IMR-90 (cell line): ENCODE results near the gene ST6GALNAC2. TPM values are rescaled to one million over a fixed set of nuclear protein-coding genes. Genes with fewer than 3 reads are reported as not detected.
A peak's percentile ranks its signal among the peaks of the same experiment; 100 is the strongest.

Experiments used
- ATAC-seq: fragments of 200-7000 bp; cut with Tn5 transposase; 2 replicates; pipeline ENCODE4 v1.9.1; 2020; ENCODE audit warnings: low read depth, mild to moderate bottlenecking, moderate library complexity
- BruUV-seq: library from RNA; stranded (reverse); fragments of 400-500 nt; replicated peaks from 2 replicates; lab custom pipeline; 2021; lab: Mats Ljungman, UMichigan
- CTCF ChIA-PET: fragments of 300-600 bp; formaldehyde crosslinking; extraction: SDS; loops from one replicate; lab custom pipeline; 2021; ENCODE audit warnings: antibody characterized with exemption; lab: Yijun Ruan, JAX
- POLR2A ChIA-PET: fragments of 300-600 bp; sonication (Branson Sonifier 250); formaldehyde crosslinking; loops from one replicate; lab custom pipeline; 2022; ENCODE audit warnings: antibody characterized with exemption; ENCODE audit not compliant: unreplicated experiment; lab: Charles Lee
- DNase-seq: peaks from one replicate; pipeline ENCODE4 v3.0.0; 2013
- H2AFZ ChIP-seq: replicated peaks from 2 replicates; pipeline ENCODE3; 2013; ENCODE audit warnings: low read length, mild to moderate bottlenecking; ENCODE audit not compliant: poor library complexity
- H2AK5ac ChIP-seq: 2 replicates; pipeline ENCODE4 v1.6.1; 2013; ENCODE audit warnings: low read depth, low read length, inconsistent platforms
- H2AK9ac ChIP-seq: replicated peaks from 2 replicates; pipeline ENCODE3; 2013; ENCODE audit warnings: mild to moderate bottlenecking, low read depth, low read length, moderate library complexity; ENCODE audit not compliant: poor library complexity
- H2BK120ac ChIP-seq: 2 replicates; pipeline ENCODE4 v1.6.1; 2013; ENCODE audit warnings: low read depth, low read length, inconsistent platforms
- H2BK15ac ChIP-seq: 3 replicates; pipeline ENCODE4 v1.6.1; 2013; ENCODE audit warnings: low read depth, low read length, inconsistent platforms
- H2BK20ac ChIP-seq: 2 replicates; pipeline ENCODE4 v1.6.1; 2013; ENCODE audit warnings: low read depth, mild to moderate bottlenecking, inconsistent platforms, low read length, moderate library complexity
- H2BK5ac ChIP-seq: 2 replicates; pipeline ENCODE4 v1.6.1; 2013; ENCODE audit warnings: mild to moderate bottlenecking, low read depth, low read length, inconsistent platforms; ENCODE audit not compliant: poor library complexity, severe bottlenecking
- H3K14ac ChIP-seq: replicated peaks from 2 replicates; pipeline ENCODE4 v1.6.1; 2013; ENCODE audit warnings: low read depth, low read length, inconsistent platforms
- H3K18ac ChIP-seq: 2 replicates; pipeline ENCODE4 v1.6.1; 2013; ENCODE audit warnings: low read depth, low read length, control low read depth
- H3K23ac ChIP-seq: 2 replicates; pipeline ENCODE4 v1.6.1; 2013; ENCODE audit warnings: low read depth, low read length, inconsistent platforms
- H3K27ac ChIP-seq: 2 replicates; pipeline ENCODE4 v1.5.1; 2013; ENCODE audit warnings: mild to moderate bottlenecking, control low read depth, low read length; ENCODE audit not compliant: insufficient read depth
- H3K27me3 ChIP-seq: 2 replicates; pipeline ENCODE4 v1.6.1; 2013; ENCODE audit warnings: low read length; ENCODE audit not compliant: control insufficient read depth, insufficient read depth
- H3K36me3 ChIP-seq: 2 replicates; pipeline ENCODE4 v1.6.1; 2013; ENCODE audit warnings: low read length, mixed read lengths; ENCODE audit not compliant: control insufficient read depth, insufficient read depth
- H3K4ac ChIP-seq: 2 replicates; pipeline ENCODE4 v1.6.1; 2013; ENCODE audit warnings: low read depth, low read length, inconsistent platforms
- H3K4me1 ChIP-seq: 2 replicates; pipeline ENCODE4 v1.6.1; 2013; ENCODE audit warnings: low read length, mixed read lengths; ENCODE audit not compliant: control insufficient read depth, insufficient read depth
- H3K4me2 ChIP-seq: 2 replicates; pipeline ENCODE4 v1.6.1; 2013; ENCODE audit warnings: low read depth, mild to moderate bottlenecking, control low read depth, low read length, moderate library complexity
- H3K4me3 ChIP-seq: 2 replicates; pipeline ENCODE4 v1.5.1; 2013; ENCODE audit warnings: low read depth, mild to moderate bottlenecking, control low read depth, low read length, moderate library complexity; ENCODE audit not compliant: insufficient read depth
- H3K56ac ChIP-seq: 2 replicates; pipeline ENCODE4 v1.6.1; 2013; ENCODE audit warnings: low read length, inconsistent platforms; ENCODE audit not compliant: insufficient read depth; ENCODE audit errors: extremely low read depth
- H3K79me1 ChIP-seq, 2 experiments: 2 replicates each; pipeline ENCODE4 v1.6.1; 2013; ENCODE audit warnings: low read length in 2 of 2, inconsistent platforms in 1 of 2, low read depth in 1 of 2
- H3K9ac ChIP-seq: 2 replicates; pipeline ENCODE4 v1.6.1; 2013; ENCODE audit warnings: low read depth, low read length, control low read depth
- H3K9me1 ChIP-seq: 2 replicates; pipeline ENCODE4 v1.6.1; 2013; ENCODE audit warnings: low read length, inconsistent platforms; ENCODE audit not compliant: insufficient read depth
- H3K9me3 ChIP-seq: 2 replicates; pipeline ENCODE4 v1.6.1; 2013; ENCODE audit warnings: low read length; ENCODE audit not compliant: control insufficient read depth, insufficient read depth
- H4K20me1 ChIP-seq: 2 replicates; pipeline ENCODE4 v1.6.1; 2013; ENCODE audit warnings: low read length, inconsistent platforms; ENCODE audit not compliant: insufficient read depth
- H4K5ac ChIP-seq: 2 replicates; pipeline ENCODE4 v1.6.1; 2013; ENCODE audit warnings: mild to moderate bottlenecking, low read depth, low read length, control low read depth
- H4K8ac ChIP-seq, 2 experiments: 2 replicates each; pipeline ENCODE4 v1.6.1; 2013; ENCODE audit warnings: low read depth in 2 of 2, low read length in 2 of 2, control low read depth in 1 of 2, inconsistent platforms in 1 of 2
- H4K91ac ChIP-seq: 2 replicates; pipeline ENCODE4 v1.6.1; 2013; ENCODE audit warnings: low read depth, low read length, inconsistent platforms; ENCODE audit not compliant: insufficient read depth
- CHD1 ChIP-seq: IDR thresholded peaks from 2 replicates; pipeline ENCODE4 v1.6.1; 2012; ENCODE audit warnings: low read depth, low read length, improper control_type of control experiment
- RAD21 ChIP-seq: IDR thresholded peaks from 2 replicates; pipeline ENCODE4 v1.6.1; 2012; ENCODE audit warnings: low read length, improper control_type of control experiment
- RFX5 ChIP-seq: IDR thresholded peaks from 2 replicates; pipeline ENCODE4 v1.8.0; 2012; ENCODE audit warnings: low read depth, mild to moderate bottlenecking, low read length, moderate library complexity
- SMC3 ChIP-seq: fragments of 150-350 bp; IDR thresholded peaks from 2 replicates; pipeline ENCODE4 v1.6.1; 2016; ENCODE audit warnings: low read depth, mild to moderate bottlenecking, antibody characterized with exemption, low read length, moderate library complexity
- WGBS, 2 experiments: methylation state at CpG; one replicate each; pipeline versions ENCODE4 v1.1.5 to v1.1.7; 2013; ENCODE audit warnings: missing lambda C conversion rate in 2 of 2; ENCODE audit not compliant: insufficient read length in 1 of 2; ENCODE audit errors: extremely low coverage in 2 of 2; 5-methylcytosine and 5-hydroxymethylcytosine counted together
- dilution Hi-C: fragments of 300-500 bp; cut with HindIII; formaldehyde crosslinking; loops from one replicate; pipeline ENCODE4 v1.14.3; 2018; ENCODE audit warnings: low sequenced_read_pairs; ENCODE audit not compliant: unreplicated experiment
- in situ Hi-C: fragments of 300-500 bp; cut with MboI; formaldehyde crosslinking; loops from 3 replicates; pipeline ENCODE4 v1.14.3; 2019; ENCODE audit warnings: low sequenced_read_pairs, inconsistent platforms, mixed read lengths
- intact Hi-C: fragments of 100-400 bp; cut with micrococcal nuclease; formaldehyde crosslinking; loops from 2 replicates; pipeline ENCODE4 v1.10.0; 2022
- polyA plus RNA-seq, 3 experiments: library from polyadenylated mRNA; depleted of rRNA; stranded (reverse); fragments of >200 nt; gene quantifications; 2 replicates each; pipeline ENCODE4 v1.2.3, GENCODE V29; 2012; ENCODE audit warnings: low replicate concordance in 1 of 3
- total RNA-seq: library from RNA; depleted of rRNA; stranded (reverse); fragments of >200 nt; gene quantifications from 2 replicates; pipeline ENCODE4 v1.2.3, GENCODE V29; 2012

Gene ST6GALNAC2
- total and polyA plus RNA-seq, 2 of the 4 experiments (the other 2 are of a cell fraction), result 0.10 TPM; not detected in 1

- POLR2A ChIA-PET, result interaction anchor here (1.1 kb wide), 1 partner anchor 18 kb away, joined by 3 read pairs; no protein-coding TSS in a partner anchor
- H3K4me2 ChIP-seq, result peak overlapping the region; percentile 48
- no peaks in the 10 kb centered on the region for H3K27me3 ChIP-seq
- H3K79me1 ChIP-seq, result 0 out of 4 replicates have a peak, but pooled peaks cover 0 to 12% of the 10 kb centered on the region in 2 experiments
- intact Hi-C loops, result no loop called here
- no peak for ATAC-seq
- H3K9me3 ChIP-seq, result no peaks in the 10 kb centered on the region
- peak overlapping the region; percentile 92 for H2BK5ac ChIP-seq
- peak overlapping the region; percentile 69 for H2AK9ac ChIP-seq
- H2BK15ac ChIP-seq, result peak overlapping the region; percentile 57; the same call in 2 of the 3 replicates
- peak overlapping the region; percentile 82 for H2BK20ac ChIP-seq
- H3K4me1 ChIP-seq, result peaks cover 21% of the 10 kb centered on the region
- no peak overlapping the region for H3K4me3 ChIP-seq
- no peak for TF ChIP-seq SMC3
- no peak for TF ChIP-seq RAD21
- TF ChIP-seq RFX5, result no peak
- TF ChIP-seq CHD1, result no peak
- H3K14ac ChIP-seq, result peak overlapping the region; percentile 61; the same call in 1 of the 2 replicates
- CTCF ChIA-PET, result interaction anchor here (0.6 to 1.4 kb wide), 13 partner anchors 11 to 176 kb away, joined by 3 to 9 read pairs (median 3); partner anchors contain the start of gene UBE2O
- in situ Hi-C loops, result no loop called here
- H3K36me3 ChIP-seq, result no peaks in the 10 kb centered on the region
- H3K4ac ChIP-seq, result peak overlapping the region; percentile 88
- peaks cover 6% of the 10 kb centered on the region; the same call in 1 of the 2 replicates for H4K20me1 ChIP-seq
- H4K91ac ChIP-seq, result peak overlapping the region; percentile 75
- no peak overlapping the region for H3K56ac ChIP-seq
- dilution Hi-C loops, result no loop called here
- peak overlapping the region; percentile 56 for H3K18ac ChIP-seq
- peak overlapping the region in 1 of 2 experiments; percentile 62; a peak in 2 of 4 replicates for H4K8ac ChIP-seq
- peak overlapping the region; percentile 68 for H3K27ac ChIP-seq
- no peak for DNase-seq
- peak overlapping the region; percentile 45 for H2AFZ ChIP-seq
- BruUV-seq, result no TSS peak
- H3K9me1 ChIP-seq, result peaks cover 20% of the 10 kb centered on the region
- H2BK120ac ChIP-seq, result peak overlapping the region; percentile 78
- H3K9ac ChIP-seq, result no peak overlapping the region
- H2AK5ac ChIP-seq, result peak overlapping the region; percentile 93
- WGBS, 2 experiments, result 79% methylated on average over 6 of the region's 13 CpGs; no CpG with 5 or more reads in 1 of the 2 experiments
- peak overlapping the region; percentile 54 for H4K5ac ChIP-seq
- peak overlapping the region; percentile 64; the same call in 1 of the 2 replicates for H3K23ac ChIP-seq
Observed at GRCh38 chr17:76545918-76546555, 39.6 kb downstream of the ST6GALNAC2 start.
